ENCODE measurements around the gene PRPSAP2. TPM values are rescaled to one million over a fixed set of nuclear protein-coding genes. Genes with fewer than 3 reads are reported as not detected.

PRPSAP2 gene
- total and polyA plus RNA-seq, 2 of the 8 experiments (the other 6 are each of a cell fraction or from before 2014, with no cell fraction given) = 28.7 to 50.5 TPM

DNA sequence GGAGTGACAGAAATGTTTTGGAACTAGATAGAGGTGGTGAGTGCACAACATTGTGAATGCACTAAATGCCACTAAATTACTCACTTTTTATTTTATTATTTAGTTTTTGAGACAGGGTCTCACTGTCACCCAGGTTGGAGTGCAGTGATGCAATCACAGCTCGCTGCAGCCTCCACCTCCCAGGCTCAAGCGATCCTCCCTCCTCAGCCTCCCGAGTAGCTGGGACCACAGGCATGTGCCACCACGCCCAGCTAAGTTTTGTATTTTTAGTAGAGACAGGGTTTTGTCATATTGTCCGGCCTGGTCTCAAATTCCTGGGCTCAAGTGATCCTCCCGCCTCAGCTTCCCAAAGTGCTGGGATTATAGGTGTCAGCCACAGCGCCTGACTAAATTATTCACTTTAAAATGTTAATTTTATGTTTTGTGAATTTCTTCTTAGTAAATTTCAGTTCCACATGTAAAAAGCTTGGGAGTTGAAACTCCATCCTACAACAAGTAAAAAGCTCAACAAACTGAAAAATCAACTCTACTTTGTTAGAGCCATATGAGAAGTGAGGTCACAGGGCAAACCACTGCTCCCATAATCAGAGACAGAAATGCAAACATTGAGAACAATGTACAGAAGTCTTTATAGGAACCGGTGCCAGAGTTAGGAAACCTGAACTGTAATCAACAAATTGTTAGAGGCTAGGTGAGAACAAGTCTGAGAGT, 80.2 kb downstream of the PRPSAP2 start:
- ChIA-PET POLR2A (ENCODE audit: partially characterized antibody) (interaction anchor here (0.6 to 0.9 kb wide), 2 partner anchors 14 to 18 kb away, joined by 3 to 4 read pairs; partner anchors contain the start of gene SLC5A10), CTCF (ENCODE audit: partially characterized antibody) (interaction anchor here (1.0 to 1.6 kb wide), 4 partner anchors 20 to 77 kb away, joined by 3 to 7 read pairs (median 4); no protein-coding TSS in a partner anchor)
- Histone ChIP-seq H2BK15ac (ENCODE audit: low read length) (no peak overlapping the region), H3K4me1 (replicated peaks in 1 of 4; ENCODE audit: control insufficient read depth in 3 of 4, insufficient read depth in 4 of 4, low read length in 3 of 4) (no peaks in the 10 kb centered on the region), H3K79me1 (ENCODE audit: low read depth, low read length) (no peaks in the 10 kb centered on the region), H2AFZ (ENCODE audit: low read length) (no peak overlapping the region), H2BK12ac (ENCODE audit: low read depth, low read length) (no peak overlapping the region), H3K9me3 (ENCODE audit: insufficient read depth in 2 of 2, low read depth in 1 of 2, low read length in 1 of 2) (no peaks in the 10 kb centered on the region), H3K79me2 (ENCODE audit: control insufficient read depth in 1 of 2, insufficient read depth in 2 of 2, low read length in 2 of 2) (no peaks in the 10 kb centered on the region), H3K18ac (ENCODE audit: extremely low read depth, low read length) (no peak overlapping the region), H2BK20ac (ENCODE audit: low read length) (no peak overlapping the region), H3K4me2 (ENCODE audit: insufficient read depth in 1 of 2, low read depth in 2 of 2, low read length in 2 of 2) (no peak overlapping the region), H3K56ac (replicated peaks; ENCODE audit: insufficient read length, low read depth, low read length) (no peak overlapping the region), H3K4me3 (ENCODE audit: extremely low read depth in 1 of 4, insufficient read depth in 2 of 4, low read depth in 3 of 4, low read length in 4 of 4) (no peak overlapping the region), H4K8ac (ENCODE audit: extremely low read depth, insufficient read depth, low read length) (no peak overlapping the region), H2BK5ac (ENCODE audit: low read depth, low read length) (no peak overlapping the region), H3K36me3 (ENCODE audit: control insufficient read depth in 2 of 4, insufficient read depth in 4 of 4, low read length in 3 of 4) (no peaks in the 10 kb centered on the region), H2BK120ac (replicated peaks; ENCODE audit: low read depth, low read length) (no peak overlapping the region), H4K20me1 (replicated peaks in 1 of 2; ENCODE audit: control insufficient read depth in 1 of 2, insufficient read depth in 2 of 2, low read length in 2 of 2) (no peaks in the 10 kb centered on the region), H3K27ac (ENCODE audit: low read depth, low read length) (no peak overlapping the region), H3K23me2 (ENCODE audit: low read depth, low read length) (no peaks in the 10 kb centered on the region), H3K27me3 (replicated peaks in 1 of 4; ENCODE audit: control insufficient read depth in 3 of 4, extremely low read depth in 1 of 4, insufficient read depth in 3 of 4, low read length in 3 of 4) (no peaks in the 10 kb centered on the region), H3K14ac (ENCODE audit: insufficient read length) (no peak overlapping the region), H3K9ac (replicated peaks in 1 of 4; ENCODE audit: extremely low read depth in 1 of 4, low read depth in 3 of 4, low read length in 3 of 4) (no peak overlapping the region), H4K91ac (replicated peaks; ENCODE audit: insufficient read length, low read length) (no peak overlapping the region), H3K23ac (ENCODE audit: insufficient read length) (no peak overlapping the region), H4K5ac (ENCODE audit: insufficient read length, low read depth, low read length) (no peak overlapping the region), H3K4ac (replicated peaks; ENCODE audit: insufficient read length, low read depth, low read length) (no peak overlapping the region), H2AK5ac (ENCODE audit: low read depth, low read length) (no peak overlapping the region)
- DNase-seq (ENCODE audit: low read depth in 1 of 2, low spot score in 2 of 2) = no peak
- no peak for FAIRE-seq
- WGBS, 2 experiments (ENCODE audit: extremely low coverage in 1 of 2, insufficient coverage in 1 of 2, insufficient read length in 1 of 2, insufficient replicate concordance in 2 of 2, low coverage in 1 of 2, low lambda C conversion rate in 2 of 2, missing lambda C conversion rate in 1 of 2) = 84% methylated on average over 5 of the region's 8 CpGs; no CpG with 5 or more reads in 1 of the 2 experiments
- no peak for TF ChIP-seq YY1 (IDR thresholded peaks at IDR 0.05; ENCODE audit: low read depth, low read length)

Measured in H1 (cell line).